Nephron progenitor cell (in vitro differentiated cells): Measurements from ENCODE around the gene DDX54.

Experiments used
- DNase-seq: peaks from one replicate; pipeline ENCODE4 v3.0.0; 2021
- H3K27ac Mint-ChIP-seq: 2 replicates; pipeline ENCODE4 v1.8.0; 2021; ENCODE audit warnings: mild to moderate bottlenecking, moderate library complexity, mixed read lengths
- H3K27me3 Mint-ChIP-seq: 2 replicates; pipeline ENCODE4 v1.8.0; 2021; ENCODE audit warnings: mild to moderate bottlenecking, low read depth, mixed read lengths; ENCODE audit not compliant: poor library complexity
- H3K36me3 Mint-ChIP-seq: 2 replicates; pipeline ENCODE4 v1.8.0; 2021; ENCODE audit warnings: low read depth, mixed read lengths
- H3K4me1 Mint-ChIP-seq: 2 replicates; pipeline ENCODE4 v1.8.0; 2021; ENCODE audit warnings: mixed read lengths
- H3K4me3 Mint-ChIP-seq: 2 replicates; pipeline ENCODE4 v1.8.0; 2021; ENCODE audit warnings: mild to moderate bottlenecking, moderate library complexity, mixed read lengths
- H3K9me3 Mint-ChIP-seq: 2 replicates; pipeline ENCODE4 v1.8.0; 2021; ENCODE audit warnings: mild to moderate bottlenecking, moderate library complexity, mixed read lengths
- CTCF ChIP-seq: fragments of 200-600 bp; sonication (generic); IDR thresholded peaks from 2 replicates; pipeline ENCODE4 v1.5.0; 2021; ENCODE audit warnings: antibody characterized with exemption

The DDX54 gene

GRCh38 chr12:113115455-113116126 lies 69.7 kb downstream of the DDX54 start:
- H3K27ac Mint-ChIP-seq: no peak overlapping the region
- no peaks in the 10 kb centered on the region for H3K9me3 Mint-ChIP-seq
- DNase-seq: no peak
- H3K4me3 Mint-ChIP-seq: no peak overlapping the region
- TF ChIP-seq CTCF: no peak
- peaks cover 12% of the 10 kb centered on the region for H3K27me3 Mint-ChIP-seq
- peaks cover 3% of the 10 kb centered on the region for H3K4me1 Mint-ChIP-seq
- H3K36me3 Mint-ChIP-seq: no peaks in the 10 kb centered on the region

- no peak for DNase-seq
- Mint-ChIP-seq H3K4me1 (peaks cover 3% of the 10 kb centered on the region), H3K4me3 (no peak overlapping the region), H3K36me3 (no peaks in the 10 kb centered on the region), H3K27ac (no peak overlapping the region), H3K9me3 (no peaks in the 10 kb centered on the region), H3K27me3 (peaks cover 16% of the 10 kb centered on the region)
- no peak for TF ChIP-seq CTCF
These were observed 70.7 kb downstream of the DDX54 start for GRCh38 chr12:113114447-113115178.

GRCh38 chr12:113113397-113113796 lies 71.9 kb downstream of the DDX54 start:
- peaks cover 3% of the 10 kb centered on the region for H3K4me1 Mint-ChIP-seq
- H3K27ac Mint-ChIP-seq: no peak overlapping the region
- no peak for TF ChIP-seq CTCF
- H3K27me3 Mint-ChIP-seq: peaks cover 16% of the 10 kb centered on the region
- no peak overlapping the region for H3K4me3 Mint-ChIP-seq
- H3K9me3 Mint-ChIP-seq: no peaks in the 10 kb centered on the region
- DNase-seq: no peak
- no peaks in the 10 kb centered on the region for H3K36me3 Mint-ChIP-seq

GRCh38 chr12:113112043-113112899 lies 73.0 kb downstream of the DDX54 start:
- H3K27me3 Mint-ChIP-seq: peaks cover 21% of the 10 kb centered on the region
- H3K36me3 Mint-ChIP-seq: no peaks in the 10 kb centered on the region
- DNase-seq: no peak
- H3K27ac Mint-ChIP-seq: no peak overlapping the region
- H3K4me1 Mint-ChIP-seq: peaks cover 3% of the 10 kb centered on the region
- no peak for TF ChIP-seq CTCF
- H3K4me3 Mint-ChIP-seq: no peak overlapping the region
- no peaks in the 10 kb centered on the region for H3K9me3 Mint-ChIP-seq

GRCh38 chr12:113111247-113111646 lies 74.0 kb downstream of the DDX54 start:
- TF ChIP-seq CTCF: no peak
- H3K27me3 Mint-ChIP-seq: peaks cover 31% of the 10 kb centered on the region
- no peak overlapping the region for H3K4me3 Mint-ChIP-seq
- no peak overlapping the region for H3K27ac Mint-ChIP-seq
- H3K36me3 Mint-ChIP-seq: no peaks in the 10 kb centered on the region
- DNase-seq: no peak
- H3K9me3 Mint-ChIP-seq: no peaks in the 10 kb centered on the region
- H3K4me1 Mint-ChIP-seq: peaks cover 3% of the 10 kb centered on the region
